NCI-H2029 treated with DMSO at 0.1 percent for 48 hours (cell line): ENCODE measurements around the gene RILPL2.
"Not testable (repeated sequence)": the region's sequence is repeated elsewhere in the genome, so short reads cannot be mapped to it uniquely, and the experiment has no call there.

Experiments used
- DNase-seq: peaks from one replicate; lab custom pipeline; 2025; lab: John Stamatoyannopoulos, UW

Gene RILPL2

DNA sequence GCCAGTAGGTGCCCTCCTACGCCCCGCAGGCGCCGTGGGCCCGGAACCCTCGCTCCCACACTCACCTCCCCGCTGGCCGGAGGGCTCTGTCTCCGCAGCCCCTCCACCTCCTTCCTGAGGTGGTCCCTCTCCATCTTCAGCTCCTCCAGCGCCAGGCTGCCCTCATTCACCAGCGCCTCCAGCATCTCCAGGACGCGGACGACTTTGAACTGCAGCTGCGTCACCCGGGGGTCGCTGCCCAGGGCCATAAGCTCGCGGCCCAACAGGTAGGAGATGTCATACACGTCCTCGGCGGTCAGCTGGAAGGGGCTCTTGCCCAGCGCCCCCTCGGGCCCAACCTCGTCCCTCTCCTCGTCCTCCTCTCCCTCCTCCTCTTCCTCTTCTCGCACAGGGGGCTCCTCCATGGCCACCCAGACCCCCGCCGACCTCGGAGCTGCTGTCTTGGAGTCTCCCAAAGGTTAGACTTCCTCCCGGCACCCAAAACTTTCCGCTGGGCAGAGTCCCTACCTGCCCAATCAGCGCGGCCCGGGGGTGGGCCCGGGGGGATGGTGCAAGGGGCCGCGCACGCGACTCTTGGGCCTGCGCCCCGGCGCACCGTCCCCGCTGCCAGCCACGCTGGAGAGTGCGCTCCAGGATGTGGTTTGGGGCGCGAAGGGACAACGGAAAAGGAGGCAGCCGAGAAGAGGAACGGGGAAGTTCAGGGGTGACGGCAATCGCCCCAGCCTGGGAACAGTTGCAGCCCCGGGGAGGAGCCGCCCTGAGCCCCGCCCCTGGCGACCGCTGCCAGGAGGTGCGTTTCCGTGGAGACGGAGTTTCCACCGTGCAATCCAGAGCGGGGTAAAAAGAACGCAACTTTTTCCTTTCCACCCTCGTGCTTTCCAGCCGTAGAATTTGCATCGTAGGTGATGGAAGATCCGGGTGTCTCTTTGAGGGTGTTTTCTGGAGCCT lies at the start of gene RILPL2:
TSS of gene RILPL2 (minus strand) at position 668 of the 948 bp plus-strand sequence. CDS start at position 404, 264 bp downstream.
- DNase-seq: no peak

DNA sequence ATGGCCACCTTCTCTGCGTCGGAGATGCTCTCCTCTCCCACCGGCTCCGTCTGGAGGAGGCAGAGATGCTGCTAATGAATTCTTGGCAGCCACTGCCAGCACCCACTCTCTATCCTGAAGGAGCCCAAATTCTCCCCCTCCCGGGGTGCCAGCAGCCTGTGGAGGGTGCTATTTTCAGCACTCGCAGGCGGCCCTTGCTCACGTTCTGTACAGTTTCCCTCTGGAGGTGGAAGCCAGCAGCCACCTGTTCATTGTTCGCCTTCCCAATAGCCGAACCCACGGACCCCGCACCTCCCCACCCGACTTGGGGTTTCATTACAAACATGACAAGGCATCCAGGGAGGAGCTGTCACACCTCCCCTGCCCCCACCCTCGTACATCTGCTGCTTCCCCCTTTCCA lies 49.3 kb upstream of the RILPL2 start:
- DNase-seq: no peak

DNA sequence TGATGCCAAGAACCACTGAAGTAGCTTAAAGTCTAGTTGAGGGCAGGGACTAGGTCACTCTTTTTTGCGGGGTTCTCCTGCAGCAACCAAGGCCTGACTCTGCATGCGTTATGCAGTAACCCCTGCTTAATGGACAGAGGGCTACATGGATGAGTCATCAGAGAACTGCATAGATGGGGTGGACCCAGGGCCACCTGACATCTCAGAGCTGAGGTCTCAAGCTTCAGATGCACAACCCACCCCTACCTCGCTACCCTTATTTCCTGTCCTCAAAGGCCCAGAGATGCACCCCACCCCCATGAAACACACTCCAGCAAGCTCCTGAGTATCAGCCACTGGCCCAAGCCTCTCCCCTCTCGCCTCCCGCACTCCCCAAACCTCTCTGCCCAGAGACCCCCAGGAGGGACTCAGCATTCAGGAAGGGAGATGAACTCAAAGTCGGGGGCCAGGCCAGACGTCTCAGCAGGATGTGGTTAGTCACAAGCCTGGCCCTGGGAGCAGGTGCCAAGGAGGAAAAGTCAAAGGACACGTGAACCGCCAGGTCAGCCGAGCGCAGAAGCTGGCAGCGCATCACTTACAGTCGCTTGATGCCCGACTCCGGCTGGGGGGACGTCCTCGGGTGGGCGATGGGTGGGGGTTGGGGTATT lies 47.2 kb upstream of the RILPL2 start:
- no peak for DNase-seq

- no peak for DNase-seq
Measured at GRCh38 chr12:123482876-123483275, 46.4 kb upstream of the RILPL2 start.

- DNase-seq: not testable (repeated sequence)
Measured at GRCh38 chr12:123481251-123481650, 44.8 kb upstream of the RILPL2 start.

DNA sequence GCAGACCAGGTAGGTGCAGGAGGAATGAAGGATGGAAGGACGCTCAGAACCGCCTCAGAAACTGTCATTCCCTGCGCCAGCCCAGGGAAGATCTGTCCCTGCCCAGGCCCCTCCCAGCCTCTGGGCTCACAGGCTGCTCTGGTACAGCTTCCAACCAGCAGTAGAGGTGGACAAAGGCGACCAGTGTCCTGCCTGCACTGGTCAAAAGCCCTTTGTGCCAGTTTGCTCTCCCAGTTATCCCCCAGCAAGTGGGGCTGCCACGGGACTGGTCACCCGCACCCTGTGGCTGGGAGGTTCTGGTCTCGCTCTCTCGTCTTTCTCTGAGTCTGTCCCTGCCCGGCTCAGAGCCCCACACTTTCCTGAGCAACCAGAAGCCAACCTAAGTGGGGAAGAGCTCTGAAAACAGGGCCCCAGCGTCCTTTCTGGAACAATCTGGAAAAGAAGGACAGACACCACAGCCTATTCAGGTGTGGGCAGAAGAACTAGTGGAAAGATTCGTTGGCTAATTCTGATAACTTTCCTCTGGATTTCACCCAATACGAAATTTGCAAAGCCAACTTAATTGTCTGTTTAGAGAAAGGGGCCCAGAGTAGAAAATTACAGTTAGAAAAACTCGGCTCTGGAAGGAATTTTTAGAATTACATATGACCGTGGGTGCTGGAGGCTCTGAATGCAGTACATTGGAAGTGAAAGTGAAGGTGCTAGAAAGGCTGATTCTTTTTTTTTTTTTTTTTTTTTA lies 43.1 kb upstream of the RILPL2 start:
- DNase-seq: no peak

GRCh38 chr12:123478762-123479161 lies 42.3 kb upstream of the RILPL2 start:
- no peak for DNase-seq

- no peak for DNase-seq
Measured at GRCh38 chr12:123478069-123478468, 41.6 kb upstream of the RILPL2 start.

GRCh38 chr12:123475246-123475703 lies 38.8 kb upstream of the RILPL2 start:
- DNase-seq: no peak

DNA sequence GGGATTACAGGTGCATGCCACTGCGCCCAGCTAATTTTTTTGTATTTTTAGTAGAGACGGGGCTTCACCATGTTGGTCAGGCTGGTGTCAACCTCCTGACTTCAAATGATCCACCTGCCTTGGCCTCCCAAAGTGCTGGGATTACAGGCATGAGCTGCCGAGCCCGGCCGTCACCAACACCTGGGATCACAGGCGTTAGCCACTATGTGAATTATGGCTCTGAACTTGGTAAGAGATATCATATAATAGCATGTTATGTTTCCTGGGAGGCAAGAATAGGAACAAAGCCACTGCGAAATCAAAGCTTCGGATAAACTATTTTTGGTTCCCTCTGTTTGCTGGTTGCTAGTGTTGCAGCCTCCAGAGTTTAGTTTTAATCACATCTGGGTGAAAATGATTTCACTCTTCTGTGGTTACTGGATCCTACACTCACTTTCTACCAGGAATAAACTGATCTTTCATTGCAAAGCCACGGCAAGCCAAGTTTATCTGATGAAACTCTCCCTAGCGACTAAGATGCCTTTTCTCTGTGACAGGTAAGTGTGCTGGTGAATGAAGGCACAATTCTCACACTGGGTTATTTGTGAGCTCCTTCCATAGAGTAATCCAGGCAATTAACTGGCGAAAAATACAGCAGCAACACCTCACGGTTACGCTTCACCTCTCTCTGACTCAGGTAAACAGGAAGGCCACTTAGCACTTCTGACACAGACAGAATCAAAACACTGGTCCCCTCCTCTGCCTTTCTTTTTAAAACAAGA lies 38.2 kb upstream of the RILPL2 start:
- DNase-seq: no peak

GRCh38 chr12:123472438-123472849 lies 36.0 kb upstream of the RILPL2 start:
- DNase-seq: no peak

DNA sequence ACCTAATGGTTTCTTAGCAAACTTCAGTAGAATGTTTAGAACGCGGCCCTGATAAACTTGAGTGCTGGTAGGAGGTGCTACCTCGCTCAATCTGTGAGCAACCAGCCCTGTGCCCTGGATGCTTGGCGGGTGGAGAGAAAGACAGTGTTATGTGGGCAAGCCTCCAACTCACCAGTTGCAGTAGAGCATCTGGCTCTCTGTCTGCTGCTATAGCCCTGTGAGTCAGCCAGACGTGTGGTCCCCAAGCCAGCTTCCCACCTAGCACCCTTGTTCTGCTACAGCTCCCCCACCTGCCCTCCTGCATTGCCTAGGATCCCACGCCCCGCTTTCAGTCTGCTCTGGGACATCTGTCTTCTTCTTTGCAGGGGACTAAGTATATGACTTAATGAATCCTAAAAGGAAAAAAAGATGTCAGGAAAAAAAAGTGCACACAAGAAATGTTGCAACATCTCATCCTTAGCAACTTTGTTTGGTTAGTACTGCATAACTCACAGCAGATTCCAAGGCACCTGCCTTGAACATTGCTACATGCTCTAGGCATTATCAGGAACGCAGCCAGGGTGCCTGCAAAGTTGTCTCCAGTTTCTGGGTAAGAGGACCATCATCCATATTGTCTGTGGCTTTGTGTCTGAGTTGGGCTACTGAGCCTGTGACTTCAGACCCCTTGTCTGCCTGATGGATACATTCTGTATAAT lies 35.0 kb upstream of the RILPL2 start:
- DNase-seq: no peak

GRCh38 chr12:123469978-123470377 lies 33.5 kb upstream of the RILPL2 start:
- no peak for DNase-seq

DNA sequence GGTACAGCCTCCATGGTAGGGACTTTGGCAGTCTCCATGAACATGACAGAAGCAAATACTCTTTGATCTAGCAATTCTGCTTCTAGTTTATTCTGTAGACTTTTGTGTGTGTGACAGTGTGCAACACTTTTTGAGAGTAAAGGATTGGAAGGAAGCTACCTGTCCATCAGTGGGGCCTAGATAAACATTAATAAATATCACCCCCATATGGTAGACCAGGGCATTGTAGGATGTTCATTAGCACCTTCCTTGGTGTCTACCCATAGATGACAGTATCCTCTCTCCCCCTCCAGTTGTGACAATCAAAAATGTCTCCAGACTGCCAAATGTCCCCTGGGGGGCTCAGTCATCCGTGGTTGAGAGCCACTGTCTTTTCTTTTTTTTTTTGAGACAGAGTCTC lies 32.3 kb upstream of the RILPL2 start:
- DNase-seq: no peak

DNA sequence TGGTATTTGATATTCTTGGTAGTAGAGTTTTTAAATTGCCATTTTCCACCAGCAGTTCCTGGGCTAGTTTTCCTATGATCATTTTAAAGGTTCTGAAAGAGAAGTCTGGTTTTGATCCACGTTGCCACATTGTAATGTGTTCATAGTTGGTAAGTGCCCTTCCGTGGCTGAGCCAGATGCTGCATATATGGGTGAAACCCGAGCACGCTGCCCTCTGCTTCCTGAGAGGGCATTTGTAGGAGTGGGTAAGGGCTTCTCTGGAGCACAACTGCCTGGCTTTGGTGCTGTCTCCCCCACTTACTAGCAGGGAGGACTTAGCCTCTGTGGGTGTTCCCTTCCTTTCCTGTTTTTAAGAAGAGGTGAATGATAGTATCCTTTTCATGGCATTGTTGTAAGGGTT lies 28.6 kb upstream of the RILPL2 start:
- no peak for DNase-seq

- not testable (repeated sequence) for DNase-seq
Measured at GRCh38 chr12:123463174-123463573, 26.7 kb upstream of the RILPL2 start.

DNA sequence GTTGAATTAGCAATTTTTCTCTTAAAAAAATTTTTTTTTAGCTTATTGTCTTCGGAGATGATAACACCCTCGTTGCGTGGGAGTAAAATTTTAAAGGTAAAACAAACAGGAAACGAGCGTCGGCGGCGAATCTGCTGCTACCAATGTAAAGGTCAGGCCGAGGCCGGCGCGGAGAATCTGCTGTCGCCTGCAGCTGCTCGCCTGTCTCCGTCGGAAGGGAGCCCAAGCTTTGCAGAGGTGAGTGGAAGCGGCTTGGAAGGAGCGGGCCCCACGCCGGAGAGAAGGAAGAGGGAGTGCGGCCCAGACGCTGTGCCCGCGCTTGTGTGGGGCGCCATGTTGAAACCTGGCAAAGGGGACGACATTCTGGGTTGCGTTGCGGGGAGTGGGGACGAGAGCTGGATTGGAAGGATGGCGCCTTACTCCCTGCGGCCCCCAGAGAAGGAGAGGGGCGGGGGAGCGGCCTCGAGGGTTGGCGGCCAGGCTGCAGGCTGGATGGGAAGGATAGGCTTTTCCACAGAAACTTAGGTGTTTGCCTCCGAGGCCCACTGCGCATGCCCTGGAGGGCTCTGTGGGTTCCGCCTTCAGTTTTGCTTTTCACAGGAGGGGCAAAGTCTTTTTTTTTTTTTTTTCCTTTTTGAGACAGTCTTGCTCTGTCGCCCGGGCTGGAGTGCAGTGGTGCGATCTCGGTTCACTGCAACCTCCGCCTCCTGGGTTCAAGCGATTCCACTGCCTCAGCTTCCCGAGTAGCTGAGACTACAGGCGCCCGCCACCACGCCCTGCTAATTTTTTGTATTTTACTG lies 21.7 kb upstream of the RILPL2 start, which contains the start of gene SNRNP35:
TSS of gene SNRNP35 (plus strand) at position 160 of the 800 bp plus-strand sequence. CDS start 7,402 bp downstream, outside the sequence.
- peak; percentile 69 for DNase-seq

- no peak for DNase-seq
Measured at GRCh38 chr12:123453165-123453564, 16.7 kb upstream of the RILPL2 start.

GRCh38 chr12:123452276-123452550 lies 15.7 kb upstream of the RILPL2 start:
- DNase-seq: not testable (repeated sequence)

DNA sequence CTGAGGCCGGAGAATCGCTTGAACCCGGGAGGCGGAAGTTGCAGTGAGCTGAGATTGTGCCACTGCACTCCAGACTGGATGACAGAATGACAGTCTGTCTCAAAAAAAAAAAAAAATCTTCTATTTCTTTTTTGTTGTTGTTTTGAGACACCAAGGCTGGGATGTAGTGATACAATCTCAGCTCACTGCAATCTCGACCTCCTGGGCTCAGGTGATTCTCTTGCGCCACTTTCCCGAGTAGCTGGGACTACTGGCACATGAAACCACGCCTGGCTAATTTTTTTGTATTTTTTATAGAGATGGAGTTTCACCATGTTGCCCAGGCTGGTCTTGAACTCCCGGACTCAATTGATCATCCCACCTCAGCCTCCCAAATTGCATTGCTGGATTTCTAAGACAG lies 14.2 kb upstream of the RILPL2 start:
- DNase-seq: no peak
